Motor neuron (in vitro differentiated cells): ENCODE measurements around the gene OR5B21. TPM values are rescaled to one million over a fixed set of nuclear protein-coding genes. Genes with fewer than 3 reads are reported as not detected.

Experiments used
- ATAC-seq, 8 experiments: fragments of 200-7000 bp; cut with Tn5 transposase; replicated peaks in 6 of 8; 2 replicates each; pipeline ENCODE4 v1.8.0; 2021; ENCODE audit warnings: mild to moderate bottlenecking in 8 of 8, moderate library complexity in 8 of 8
- H3K27ac ChIP-seq, 2 donors: fragments of 250-450 bp; sonication (Bioruptor Pico); 2 replicates each; pipeline ENCODE4 v1.9.0; 2021; ENCODE audit warnings: antibody characterized with exemption in 2 of 2, mild to moderate bottlenecking in 2 of 2, moderate library complexity in 1 of 2
- H3K4me1 ChIP-seq, 2 donors: fragments of 250-450 bp; sonication (Bioruptor Pico); replicated peaks in 1 of 2; 2 replicates each; pipeline ENCODE4 v1.6.1; 2021; ENCODE audit warnings: antibody characterized with exemption in 2 of 2, mild to moderate bottlenecking in 2 of 2, moderate library complexity in 1 of 2
- H3K4me3 ChIP-seq, 5 donors: fragments of 250-450 bp; sonication (Bioruptor Pico); 2 replicates each; pipeline ENCODE4 v1.9.0; 2021; ENCODE audit warnings: antibody characterized with exemption in 5 of 5, mild to moderate bottlenecking in 5 of 5, moderate library complexity in 4 of 5
- WGBS, 10 experiments: fragments of 450-650 bp; shearing (Covaris generic); methylation state at CpG; one replicate each; pipeline ENCODE4 v1.0.0; 2022; 5-methylcytosine and 5-hydroxymethylcytosine counted together
- in situ Hi-C, 9 experiments: fragments of 400-800 bp; cut with MboI; loops; one replicate each; pipeline ENCODE4 v1.15.0; 2021; ENCODE audit warnings: low sequenced_read_pairs in 9 of 9, low pct_unique_long_range_greater_than_20kb in 2 of 9; ENCODE audit not compliant: unreplicated experiment in 9 of 9
- total RNA-seq, 8 experiments: library from RNA; unstranded; fragments of 300-600 nt; gene quantifications; 2 replicates each; pipeline versions ENCODE4 v1.2.3 to v1.2.4, GENCODE V29; 2022

OR5B21 gene
- total RNA-seq, 8 experiments from 2014 or later: 0.32 to 1.1 (median 0.41) TPM; not detected in 4

DNA sequence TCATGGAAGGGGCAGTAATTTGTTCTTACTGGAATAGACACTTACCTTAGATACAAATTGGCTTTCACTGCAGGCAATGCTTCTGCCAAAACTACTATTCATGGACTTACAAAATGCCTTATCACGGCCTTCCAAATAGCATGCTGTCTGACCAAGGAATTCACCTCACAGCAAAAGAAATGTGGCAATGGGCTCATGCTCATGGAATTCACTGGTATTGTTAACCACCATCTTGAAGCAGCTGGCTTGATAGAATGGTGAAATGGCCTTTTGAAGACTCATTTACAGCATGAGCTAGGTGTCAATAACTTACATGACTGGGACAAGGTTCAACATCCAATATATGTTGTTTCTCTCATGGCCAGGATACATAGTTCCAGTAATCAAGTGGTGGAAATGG, 21.9 kb downstream of the OR5B21 start:
- H3K4me1 ChIP-seq: no peaks in the 10 kb centered on the region
- 80 to 100% (median 86%) methylated on average over 1 of the region's 1 CpG; no CpG with 5 or more reads in 4 of the 10 experiments for WGBS, 10 experiments
- in situ Hi-C loops: no loop called here
- no peak overlapping the region for H3K4me3 ChIP-seq
- H3K27ac ChIP-seq: no peak overlapping the region
- no peak for ATAC-seq

DNA sequence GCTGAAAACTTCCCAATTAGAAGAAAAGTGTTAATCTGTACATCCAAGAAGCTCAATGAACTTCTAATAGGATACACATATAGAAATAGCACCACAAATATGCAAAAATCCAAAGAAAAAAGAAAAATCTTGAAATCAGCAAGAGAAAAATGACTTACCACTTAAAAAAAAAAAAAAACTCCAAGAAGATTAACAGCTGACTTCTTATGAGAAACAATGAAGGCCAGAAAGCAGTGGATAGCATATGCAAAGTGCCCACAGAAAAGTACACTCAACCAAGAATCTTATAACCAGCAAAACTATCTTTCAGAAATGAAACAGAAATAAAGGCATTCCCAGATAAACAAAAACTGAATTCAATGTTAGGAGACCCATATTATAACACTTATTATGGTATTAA, 36.0 kb downstream of the OR5B21 start:
- ATAC-seq: no peak
- H3K4me1 ChIP-seq: no peaks in the 10 kb centered on the region
- no peak overlapping the region for H3K4me3 ChIP-seq
- no peak overlapping the region for H3K27ac ChIP-seq
- in situ Hi-C loops: no loop called here

DNA sequence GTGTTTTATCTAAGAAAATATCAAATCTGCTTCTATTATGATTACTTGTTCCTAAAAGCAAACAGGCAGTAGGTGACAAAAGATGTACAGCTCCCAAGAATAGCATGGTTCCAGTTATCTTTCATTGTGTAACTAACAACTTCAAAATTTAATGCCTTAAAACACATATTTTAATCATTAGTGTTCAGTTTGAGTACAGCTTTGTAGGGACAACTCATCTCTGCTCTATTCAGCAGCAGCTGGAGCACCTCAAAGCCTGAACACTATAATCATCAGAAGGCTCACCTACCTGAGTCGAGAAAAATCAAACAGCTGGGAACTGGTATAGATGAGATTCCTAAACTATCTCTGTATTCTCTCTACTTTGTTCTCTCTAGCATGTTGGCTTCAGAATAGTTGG, 41.6 kb downstream of the OR5B21 start:
- 14 to 100% (median 83%) methylated on average over 1 of the region's 1 CpG; no CpG with 5 or more reads in 5 of the 10 experiments for WGBS, 10 experiments
- Histone ChIP-seq H3K4me1 (no peaks in the 10 kb centered on the region), H3K27ac (no peak overlapping the region), H3K4me3 (no peak overlapping the region)
- in situ Hi-C loops: no loop called here
- ATAC-seq: no peak

DNA sequence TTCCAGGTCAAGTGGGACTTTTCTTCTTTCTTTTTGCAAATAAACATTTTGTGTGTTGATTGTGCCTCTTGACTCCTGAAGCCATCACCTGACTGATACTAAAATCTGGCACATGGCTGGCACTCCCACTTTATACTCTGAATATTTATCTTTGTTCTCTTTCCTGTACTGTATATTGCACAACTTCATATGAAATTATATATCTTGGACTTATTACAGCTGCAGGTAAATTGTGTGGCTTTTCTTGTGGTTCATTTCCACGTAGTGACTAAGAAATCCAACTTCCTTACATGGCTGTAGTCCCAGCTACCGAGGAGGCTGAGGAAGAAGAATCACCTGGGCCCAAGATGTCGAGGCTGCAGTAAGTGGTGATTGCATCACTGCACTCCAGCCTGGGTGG, 42.2 kb downstream of the OR5B21 start:
- in situ Hi-C loops: no loop called here
- WGBS, 10 experiments: 0 to 83% (median 41%) methylated on average over 1 to 3 of the region's 3 CpGs

More for the DNA sequence above, 42.2 kb downstream of the OR5B21 start:
- Histone ChIP-seq H3K27ac (no peak overlapping the region), H3K4me3 (no peak overlapping the region), H3K4me1 (no peaks in the 10 kb centered on the region)
- no peak for ATAC-seq

Other genes with a start within 250 kb of the OR5B21 start
- gene OR10W1, start 239.8 kb downstream of the OR5B21 start, total RNA-seq: under 1 TPM in 1 of 8 experiments, not detected in 7; 0.28 TPM
- gene OR5B17, start 149.0 kb downstream of the OR5B21 start, total RNA-seq: under 1 TPM in 1 of 8 experiments, not detected in 7; 0.52 TPM
- not detected for gene OR5B3, start 101.2 kb downstream of the OR5B21 start, total RNA-seq
- gene OR5B2, start 80.0 kb downstream of the OR5B21 start, total RNA-seq: under 1 TPM in 2 of 8 experiments, not detected in 6; 0.08 to 0.71 TPM
- gene OR5B12, start 65.9 kb downstream of the OR5B21 start, total RNA-seq: under 1 TPM in 1 of 8 experiments, not detected in 7; 0.28 TPM
- 1 to 10 TPM; 2.4 to 10.0 (median 5.9) TPM for gene LPXN, start 67.8 kb upstream of the OR5B21 start, total RNA-seq
- gene ZFP91, start 71.0 kb upstream of the OR5B21 start, total RNA-seq: 10 to 100 TPM; 24.5 to 68.7 (median 45.2) TPM
- 1 to 10 TPM in 6 of 8 experiments, under 1 TPM in 2; 0.60 to 4.8 (median 1.3) TPM for gene CNTF, start 114.6 kb upstream of the OR5B21 start, total RNA-seq
- gene GLYAT, start 223.8 kb upstream of the OR5B21 start, total RNA-seq: under 1 TPM in 5 of 8 experiments, not detected in 3; 0.09 to 0.86 (median 0.36) TPM